A172 (cell line): ENCODE results near the gene TTC21B. TPM values are rescaled to one million over a fixed set of nuclear protein-coding genes. Genes with fewer than 3 reads are reported as not detected.
"Not testable (repeated sequence)": the region's sequence is repeated elsewhere in the genome, so short reads cannot be mapped to it uniquely, and the experiment has no call there.

Experiments
- DNase-seq: peaks from one replicate; pipeline ENCODE4 v3.0.0-alpha.2; 2015; ENCODE audit warnings: low spot score
- total RNA-seq: library from RNA; depleted of rRNA; stranded (reverse); fragments of >200 nt; shearing (Covaris generic); gene quantifications from 2 replicates; pipeline ENCODE4 v1.2.3, GENCODE V29; 2014; rRNA removed

Gene TTC21B
- total RNA-seq: 20.2 and 24.2 TPM in 2 replicates

DNA sequence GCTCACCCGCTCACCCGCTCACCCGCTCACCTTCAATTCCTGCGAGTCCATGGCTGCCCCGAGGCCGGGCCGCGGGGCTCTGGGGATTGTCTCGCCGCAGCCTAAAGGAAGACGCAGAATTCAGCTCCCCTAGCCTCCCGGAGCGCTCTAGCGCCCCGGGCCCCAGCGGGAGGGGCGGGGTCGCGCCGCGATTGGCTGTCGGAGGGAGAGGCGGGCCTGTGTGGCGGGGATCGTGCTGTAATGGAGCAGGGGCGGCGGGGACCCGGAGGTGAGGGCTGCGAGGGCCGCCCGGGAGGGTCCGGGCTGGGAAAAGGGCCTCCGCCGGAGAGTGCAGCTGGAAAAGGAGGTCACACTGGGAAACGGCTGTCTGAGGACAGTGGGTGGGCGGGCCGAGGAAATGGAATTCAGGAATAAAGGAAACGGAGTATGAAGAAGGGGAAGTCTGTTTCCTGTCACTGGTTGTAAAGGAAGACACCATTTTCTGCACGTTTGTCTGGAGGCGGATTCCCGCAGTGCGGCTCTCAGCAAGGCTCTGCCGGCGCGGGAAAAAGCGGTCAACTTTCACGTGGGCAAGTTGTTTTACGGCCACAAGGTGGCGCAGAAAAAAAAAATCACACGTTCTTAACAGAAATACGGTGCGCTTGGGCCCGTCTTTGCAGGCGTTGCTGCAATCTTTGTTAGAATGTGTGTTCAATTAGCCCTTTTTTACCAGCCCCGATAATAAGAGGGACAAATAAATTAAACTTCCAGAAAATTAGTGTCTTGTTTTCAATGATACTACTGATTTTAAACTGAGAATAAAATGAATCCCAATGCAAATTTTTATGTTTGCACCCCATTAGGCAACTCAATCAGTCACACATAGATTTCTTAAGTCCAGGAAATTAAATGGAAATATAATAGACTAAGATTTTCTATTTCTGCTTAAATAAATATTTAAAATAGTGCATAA is at the start of gene TTC21B:
TTC21B (minus strand) TSS at position 122 of the 952 bp plus-strand sequence; CDS start at position 51, 71 bp downstream.
- DNase-seq: peak; percentile 88

DNA sequence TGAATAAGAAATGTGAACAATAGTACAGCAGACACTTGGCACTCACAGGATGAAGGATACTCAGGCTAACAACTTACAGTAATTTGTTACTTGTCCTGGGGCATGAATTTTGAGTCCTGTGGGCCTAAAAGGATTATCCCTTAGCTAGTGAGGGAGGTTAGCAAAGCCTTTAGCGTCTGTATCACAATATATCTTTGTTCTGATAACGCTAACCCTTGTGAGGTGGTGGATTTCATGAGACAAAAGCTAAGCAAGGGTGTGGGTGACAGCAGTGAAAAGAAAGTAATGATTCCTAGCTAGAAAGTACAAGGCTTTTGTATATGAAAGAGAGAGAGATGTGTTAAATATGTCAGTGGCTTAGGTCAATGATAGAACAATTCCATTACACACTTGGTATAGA is 46.8 kb upstream of the TTC21B start:
- DNase-seq: no peak

DNA sequence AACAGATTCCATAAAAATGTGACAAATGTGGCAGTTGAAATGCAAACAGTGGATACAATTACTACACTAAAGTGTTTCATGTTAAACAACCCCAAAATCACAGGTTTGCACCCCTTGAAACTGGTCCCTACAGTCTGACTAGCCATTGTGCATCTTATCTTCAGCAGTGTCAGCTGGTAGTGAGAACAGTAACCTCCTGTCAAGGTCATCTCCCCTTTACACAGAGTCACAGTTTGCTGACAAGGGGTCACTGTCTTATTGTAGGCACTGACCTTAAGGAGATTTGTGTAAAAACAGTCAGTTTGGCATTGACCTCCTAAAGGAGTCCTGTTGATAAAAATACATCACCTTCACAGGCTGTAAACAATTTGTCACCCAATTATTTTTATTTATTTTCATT is 37.3 kb upstream of the TTC21B start:
- no peak for DNase-seq

DNA sequence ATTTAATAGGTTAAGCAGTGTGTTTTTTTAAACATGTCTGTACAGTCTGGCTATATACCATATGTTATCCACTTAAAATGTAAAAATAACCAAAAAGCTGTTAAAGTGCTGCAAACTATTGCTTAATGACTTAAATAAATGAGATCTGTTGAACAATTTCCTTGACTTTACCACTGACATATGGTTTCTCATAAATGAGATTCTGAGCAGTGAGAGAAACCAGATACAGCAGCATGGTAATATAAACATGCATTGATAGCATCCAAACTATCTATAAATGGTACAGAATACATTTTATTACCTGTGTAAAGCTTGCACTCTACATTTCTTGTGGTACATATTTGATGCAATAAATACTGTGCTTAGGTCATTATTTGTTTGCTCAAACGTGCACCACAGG is 36.3 kb upstream of the TTC21B start:
- DNase-seq: no peak

DNA sequence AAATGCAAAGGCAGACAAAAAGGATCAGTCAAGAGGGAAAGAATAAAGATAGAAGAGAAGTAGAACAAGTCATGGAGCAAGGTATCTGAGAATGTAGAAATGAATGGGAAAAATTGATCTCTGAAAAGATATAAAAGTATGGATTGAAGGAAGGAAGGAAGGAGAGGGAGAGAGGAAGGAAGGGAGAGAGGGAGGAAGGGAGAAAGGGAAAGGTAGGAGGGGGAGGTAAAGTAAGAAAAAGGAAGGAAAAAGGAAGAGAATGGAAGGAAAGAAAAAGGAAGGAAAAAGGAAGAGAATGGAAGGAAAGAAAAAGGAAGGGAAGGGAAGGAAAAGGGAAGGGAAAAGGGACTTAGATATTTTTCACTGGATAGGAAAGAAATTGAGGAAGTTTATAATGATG is 31.5 kb upstream of the TTC21B start:
- no peak for DNase-seq

DNA sequence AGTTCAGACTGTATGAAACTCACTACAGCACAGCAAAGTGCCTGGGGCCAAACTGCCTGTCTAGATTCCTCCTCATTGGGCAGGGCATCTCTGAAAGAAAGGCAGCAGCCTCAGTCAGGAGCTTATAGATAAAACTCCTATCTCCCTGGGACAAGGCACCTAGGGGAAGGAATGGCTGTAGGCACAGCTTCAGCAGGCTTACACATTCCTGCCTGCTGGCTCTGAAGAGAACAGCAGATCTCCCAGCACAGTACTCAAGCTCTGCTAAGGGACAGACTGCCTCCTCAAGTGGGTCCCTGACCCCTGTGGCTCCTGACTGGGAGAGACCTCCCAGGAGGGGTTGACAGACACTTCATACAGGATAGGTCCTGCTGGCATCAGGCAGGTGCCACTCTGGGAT is 18.6 kb upstream of the TTC21B start:
- not testable (repeated sequence) for DNase-seq

GRCh38 chr2:165970663-165971062 is 17.1 kb upstream of the TTC21B start:
- DNase-seq: no peak

DNA sequence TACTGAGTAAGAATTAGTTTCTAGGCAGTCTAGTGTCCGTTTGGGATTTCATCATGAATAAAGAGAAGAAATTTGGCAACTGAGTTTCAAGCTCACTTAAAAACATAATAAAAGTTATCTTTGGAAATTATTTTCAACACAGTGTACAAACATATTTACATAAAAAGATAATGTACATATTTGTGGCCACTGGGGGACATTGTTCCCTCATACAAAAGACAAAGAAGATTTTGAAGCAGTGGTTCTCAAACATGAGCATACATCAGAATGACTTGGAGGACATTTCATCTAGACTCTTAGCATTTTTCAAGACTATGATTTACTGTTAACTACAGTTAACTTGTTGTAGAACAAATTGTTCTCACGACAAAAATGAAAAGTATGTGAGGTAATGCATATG is 15.7 kb upstream of the TTC21B start:
- no peak for DNase-seq

DNA sequence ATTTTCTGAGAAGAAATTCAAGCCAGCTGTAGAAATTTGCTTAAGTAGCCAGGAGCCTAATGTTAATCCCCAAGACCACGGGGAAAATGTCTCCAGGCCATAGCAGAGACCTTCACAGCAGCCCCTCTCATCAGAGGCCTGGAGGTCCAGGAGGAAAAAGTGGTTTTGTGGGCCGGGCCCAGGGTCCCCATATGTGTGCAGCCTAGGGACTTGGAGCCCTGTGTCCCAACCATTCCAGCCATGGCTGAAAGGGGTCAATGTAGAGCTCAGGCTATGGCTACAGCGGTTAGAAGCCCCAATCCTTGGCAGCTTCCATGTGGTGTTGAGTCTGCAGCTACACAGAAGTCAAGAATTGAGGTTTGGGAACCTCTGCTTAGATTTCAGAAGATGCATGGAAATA is 14.2 kb upstream of the TTC21B start:
- DNase-seq: no peak

- no peak for DNase-seq
Observed at GRCh38 chr2:165961818-165962217, 8.2 kb upstream of the TTC21B start.

DNA sequence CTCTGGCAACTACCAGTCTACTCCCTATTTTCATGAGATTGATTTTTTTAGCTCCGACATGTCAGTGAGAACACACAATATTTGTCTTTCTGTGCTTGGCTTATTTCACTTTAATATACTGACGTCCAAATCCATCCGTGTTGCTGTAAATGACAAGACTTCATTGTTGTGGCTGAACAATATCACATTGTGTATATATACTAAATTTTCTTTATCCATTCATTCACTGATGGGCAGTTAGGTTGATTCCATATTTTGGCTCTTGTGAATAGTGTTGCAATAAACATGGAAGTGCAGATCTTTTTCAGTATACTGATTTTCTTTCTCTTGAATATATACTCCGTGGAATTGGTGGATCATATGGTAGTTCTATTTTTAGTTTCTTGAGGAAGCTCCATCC is 5.8 kb upstream of the TTC21B start:
- no peak for DNase-seq

- no peak for DNase-seq
Observed at GRCh38 chr2:165958313-165958960, 4.9 kb upstream of the TTC21B start.

GRCh38 chr2:165957030-165957675 is 3.6 kb upstream of the TTC21B start:
- no peak for DNase-seq

- DNase-seq: no peak
Observed at GRCh38 chr2:165953306-165953654, 296 bp downstream of the TTC21B start.

DNA sequence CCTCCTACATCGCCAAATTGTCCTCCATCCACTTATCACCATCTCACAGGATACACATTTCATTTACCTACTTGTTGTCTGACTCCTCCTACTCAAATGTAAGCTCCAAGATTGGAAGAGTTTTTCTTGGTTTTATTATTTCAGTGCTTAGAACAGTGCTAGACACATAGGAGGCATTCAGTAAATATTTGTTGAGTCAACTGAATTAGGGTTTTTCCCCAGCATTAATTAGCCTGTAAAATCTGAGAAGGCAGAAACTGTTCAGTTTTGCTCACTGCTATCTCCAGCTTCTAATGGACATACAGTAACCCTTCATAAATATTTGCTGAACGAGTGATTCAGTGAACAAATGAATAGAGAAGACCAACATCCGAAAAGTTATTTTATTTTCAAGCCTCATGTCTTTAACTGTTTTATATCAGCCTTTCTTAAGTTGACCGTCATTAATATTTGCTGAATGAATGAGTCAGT is 800 bp downstream of the TTC21B start:
- peak; percentile 24 for DNase-seq

GRCh38 chr2:165952085-165952484 is 1.5 kb downstream of the TTC21B start:
- no peak for DNase-seq

- no peak for DNase-seq
Observed at GRCh38 chr2:165950438-165950837, 3.1 kb downstream of the TTC21B start.

GRCh38 chr2:165941827-165942226 is 11.7 kb downstream of the TTC21B start:
- DNase-seq: no peak

DNA sequence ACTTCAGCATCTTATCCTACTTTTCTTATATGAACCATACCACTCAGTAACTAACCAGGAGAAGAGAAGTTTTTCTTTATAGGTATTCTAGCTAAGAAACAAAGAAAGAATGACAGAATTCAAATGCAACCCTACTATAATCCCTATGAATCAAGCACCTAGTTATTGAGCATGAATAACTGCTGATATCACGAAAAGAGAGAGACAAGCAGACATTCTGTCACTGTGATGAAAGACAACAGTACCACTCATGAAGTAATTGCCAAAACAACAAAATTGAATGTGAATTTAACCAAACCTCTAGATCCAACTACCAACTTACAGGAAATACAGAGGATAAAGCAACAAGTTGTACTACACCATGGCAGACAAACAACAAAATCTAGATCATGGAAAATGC is 15.3 kb downstream of the TTC21B start:
- no peak for DNase-seq

GRCh38 chr2:165933211-165933910 is 20.2 kb downstream of the TTC21B start:
- DNase-seq: no peak

- no peak for DNase-seq
Observed at GRCh38 chr2:165927774-165928173, 25.8 kb downstream of the TTC21B start.

DNA sequence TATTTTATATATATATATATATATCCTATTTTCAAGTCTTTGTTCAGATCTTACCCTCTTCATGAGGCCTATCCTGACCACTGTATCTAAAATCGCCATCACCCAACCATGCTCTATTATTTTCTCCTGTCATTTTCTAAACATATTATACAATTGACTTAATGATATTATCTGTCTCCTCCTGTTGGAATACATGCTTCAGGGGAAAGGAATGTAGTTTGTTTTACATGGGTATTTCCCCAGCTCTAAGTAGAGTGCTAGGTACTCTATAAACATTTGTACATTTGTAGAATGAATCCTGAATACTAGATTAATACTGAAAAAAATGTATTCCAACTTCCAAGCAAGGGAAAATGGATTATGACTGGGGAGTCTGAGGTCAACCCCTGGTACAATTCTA is 26.2 kb downstream of the TTC21B start:
- no peak for DNase-seq
